GM23338 (cell line): Measurements from ENCODE around the gene STOM. TPM values are rescaled to one million over a fixed set of nuclear protein-coding genes. Genes with fewer than 3 reads are reported as not detected.

Source experiments
- ATAC-seq: fragments of 200-7000 bp; cut with Tn5 transposase; 3 replicates; pipeline ENCODE4 v1.9.1; 2020
- DNase-seq: peaks from one replicate; pipeline ENCODE4 v3.0.0-alpha.2; 2015; ENCODE audit warnings: low spot score
- H2AFZ ChIP-seq: fragments of 200-600 bp; sonication (generic); 2 replicates; pipeline ENCODE4 v1.8.0; 2016; ENCODE audit warnings: antibody characterized with exemption, mild to moderate bottlenecking, moderate library complexity
- H3F3A ChIP-seq: fragments of 200-600 bp; sonication (generic); replicated peaks from 2 replicates; pipeline ENCODE4 v1.8.0; 2017; ENCODE audit warnings: antibody characterized with exemption, mixed run types, low read depth
- H3K27ac ChIP-seq: fragments of 200-600 bp; sonication (generic); 2 replicates; pipeline ENCODE4 v1.6.1; 2016; ENCODE audit warnings: low read depth
- H3K27me3 ChIP-seq: fragments of 200-600 bp; sonication (generic); 2 replicates; pipeline ENCODE4 v1.8.0; 2016; ENCODE audit warnings: mild to moderate bottlenecking, mixed run types, moderate library complexity; ENCODE audit not compliant: insufficient read depth
- H3K36me3 ChIP-seq: fragments of 200-600 bp; sonication (generic); 2 replicates; pipeline ENCODE4 v1.8.0; 2016; ENCODE audit warnings: mild to moderate bottlenecking; ENCODE audit not compliant: insufficient read depth
- H3K4me1 ChIP-seq: fragments of 200-600 bp; sonication (generic); 2 replicates; pipeline ENCODE4 v1.8.0; 2016; ENCODE audit warnings: mild to moderate bottlenecking, moderate library complexity; ENCODE audit not compliant: insufficient read depth
- H3K4me2 ChIP-seq: fragments of 200-600 bp; sonication (generic); 2 replicates; pipeline ENCODE4 v1.7.1; 2017; ENCODE audit warnings: mixed run types
- H3K4me3 ChIP-seq: fragments of 200-600 bp; sonication (generic); 2 replicates; pipeline ENCODE4 v1.6.1; 2016; ENCODE audit warnings: mixed run types
- H3K79me2 ChIP-seq: fragments of 200-600 bp; sonication (generic); replicated peaks from 2 replicates; pipeline ENCODE4 v1.8.0; 2017; ENCODE audit warnings: mild to moderate bottlenecking; ENCODE audit not compliant: insufficient read depth
- H3K9me2 ChIP-seq: fragments of 200-600 bp; sonication (generic); 2 replicates; pipeline ENCODE4 v1.8.0; 2017; ENCODE audit not compliant: insufficient read depth
- H4K20me1 ChIP-seq: fragments of 200-600 bp; sonication (generic); replicated peaks from 2 replicates; pipeline ENCODE4 v1.8.0; 2017; ENCODE audit warnings: mild to moderate bottlenecking; ENCODE audit not compliant: insufficient read depth
- H3K27ac Mint-ChIP-seq: 2 replicates; pipeline ENCODE4 v1.8.0; 2020; ENCODE audit warnings: inconsistent platforms, mild to moderate bottlenecking, moderate library complexity, mixed read lengths
- H3K27me3 Mint-ChIP-seq: 3 replicates; pipeline ENCODE4 v1.8.0; 2022; ENCODE audit warnings: low read depth, mild to moderate bottlenecking, moderate library complexity, mixed read lengths, inconsistent platforms; ENCODE audit not compliant: insufficient read depth, poor library complexity
- H3K36me3 Mint-ChIP-seq: 3 replicates; pipeline ENCODE4 v1.8.0; 2021; ENCODE audit warnings: low read depth, mild to moderate bottlenecking, inconsistent platforms, moderate library complexity, mixed read lengths
- H3K4me1 Mint-ChIP-seq: 3 replicates; pipeline ENCODE4 v1.8.0; 2020; ENCODE audit warnings: mild to moderate bottlenecking, inconsistent platforms, mixed read lengths
- H3K4me3 Mint-ChIP-seq: 3 replicates; pipeline ENCODE4 v1.8.0; 2021; ENCODE audit warnings: moderate library complexity, mild to moderate bottlenecking, inconsistent platforms, mixed read lengths
- H3K9me3 Mint-ChIP-seq: 3 replicates; pipeline ENCODE4 v1.8.0; 2020; ENCODE audit warnings: moderate library complexity, mild to moderate bottlenecking, inconsistent platforms, mixed read lengths
- EZH2phosphoT487 ChIP-seq: fragments of 200-600 bp; sonication (generic); IDR thresholded peaks from one replicate; pipeline ENCODE4 v1.8.1; 2018; ENCODE audit warnings: antibody characterized with exemption; ENCODE audit not compliant: unreplicated experiment
- JUNB ChIP-seq: IDR thresholded peaks from one replicate; pipeline ENCODE4 v1.6.1; 2016; ENCODE audit warnings: antibody characterized with exemption; ENCODE audit not compliant: unreplicated experiment
- POLR2AphosphoS5 ChIP-seq: IDR thresholded peaks from 2 replicates; pipeline ENCODE4 v1.6.1; 2016; ENCODE audit warnings: antibody characterized with exemption, low read depth
- REST ChIP-seq: IDR thresholded peaks from one replicate; pipeline ENCODE4 v1.6.1; 2018; ENCODE audit warnings: antibody characterized with exemption; ENCODE audit not compliant: unreplicated experiment
- ZNF114 ChIP-seq: fragments of 250-450 bp; sonication (Bioruptor Pico); IDR thresholded peaks from 2 replicates; pipeline ENCODE4 v1.5.0; 2020; ENCODE audit warnings: mild to moderate bottlenecking, moderate library complexity
- ZNF462 ChIP-seq: fragments of 250-450 bp; sonication (Bioruptor Pico); IDR thresholded peaks from 2 replicates; pipeline ENCODE4 v1.5.0; 2020; ENCODE audit warnings: mild to moderate bottlenecking, moderate library complexity
- polyA plus RNA-seq: library from polyadenylated mRNA; unstranded; fragments of >200 nt; fragmentation: Nextera tagmentation; extraction: Ambion mirVana; gene quantifications from 2 replicates; pipeline ENCODE4 v1.2.1, GENCODE V29; 2016
- total RNA-seq: library from RNA; depleted of rRNA; stranded (reverse); fragments of >200 nt; shearing (Covaris generic); gene quantifications from 2 replicates; pipeline ENCODE4 v1.2.3, GENCODE V29; 2014

Gene STOM
- total and polyA plus RNA-seq, 2 experiments from 2014 or later: 29.4 to 51.1 TPM

GRCh38 chr9:121322037-121322736 is 47.9 kb downstream of the STOM start:
- H2AFZ ChIP-seq: no peak overlapping the region

GRCh38 chr9:121321016-121321503 is 49.0 kb downstream of the STOM start:
- Histone ChIP-seq H3K4me1 (no peaks in the 10 kb centered on the region; the same call in 1 of the 2 replicates), H2AFZ (no peak overlapping the region), H3K9me2 (no peaks in the 10 kb centered on the region), H3K36me3 (no peaks in the 10 kb centered on the region), H3K4me3 (no peak overlapping the region), H4K20me1 (no peaks in the 10 kb centered on the region), H3K4me2 (no peak overlapping the region), H3F3A (no peaks in the 10 kb centered on the region), H3K79me2 (no peaks in the 10 kb centered on the region), H3K27ac (no peak overlapping the region), H3K27me3 (no peaks in the 10 kb centered on the region)
- Mint-ChIP-seq H3K27ac (no peak overlapping the region), H3K4me1 (no peaks in the 10 kb centered on the region), H3K27me3 (peaks cover 2% of the 10 kb centered on the region), H3K36me3 (peaks cover 40% of the 10 kb centered on the region), H3K9me3 (no peaks in the 10 kb centered on the region; the same call in 2 of the 3 replicates), H3K4me3 (no peak overlapping the region)
- DNase-seq (no peak), ATAC-seq (no peak)
- TF ChIP-seq JUNB: no peak
- TF ChIP-seq EZH2phosphoT487: no peak
- TF ChIP-seq POLR2AphosphoS5: no peak
- TF ChIP-seq ZNF114 (CRISPR knock-in tag): no peak

More at GRCh38 chr9:121322037-121322736, 47.9 kb downstream of the STOM start:
- no peaks in the 10 kb centered on the region; the same call in 1 of the 2 replicates for H3K4me1 ChIP-seq
- no peaks in the 10 kb centered on the region for H3F3A ChIP-seq
- H3K27me3 Mint-ChIP-seq: peaks cover 2% of the 10 kb centered on the region
- H3K4me3 Mint-ChIP-seq: no peak overlapping the region
- H3K9me2 ChIP-seq: no peaks in the 10 kb centered on the region
- ATAC-seq (no peak), DNase-seq (no peak)
- H4K20me1 ChIP-seq: no peaks in the 10 kb centered on the region
- H3K4me2 ChIP-seq: no peak overlapping the region
- no peaks in the 10 kb centered on the region for H3K36me3 ChIP-seq
- no peak overlapping the region for H3K27ac ChIP-seq
- H3K4me1 Mint-ChIP-seq: no peaks in the 10 kb centered on the region
- H3K9me3 Mint-ChIP-seq: no peaks in the 10 kb centered on the region; the same call in 2 of the 3 replicates
- TF ChIP-seq REST: no peak
- H3K79me2 ChIP-seq: no peaks in the 10 kb centered on the region
- no peak overlapping the region for H3K27ac Mint-ChIP-seq
- peaks cover 34% of the 10 kb centered on the region for H3K36me3 Mint-ChIP-seq
- H3K4me3 ChIP-seq: no peak overlapping the region
- no peaks in the 10 kb centered on the region for H3K27me3 ChIP-seq

GRCh38 chr9:121319383-121319780 is 50.7 kb downstream of the STOM start:
- no peaks in the 10 kb centered on the region for H3K27me3 ChIP-seq
- H3K27ac ChIP-seq: no peak overlapping the region
- Mint-ChIP-seq H3K9me3 (no peaks in the 10 kb centered on the region; the same call in 2 of the 3 replicates), H3K4me3 (no peak overlapping the region), H3K27me3 (no peaks in the 10 kb centered on the region), H3K36me3 (peaks cover 35% of the 10 kb centered on the region), H3K4me1 (no peaks in the 10 kb centered on the region), H3K27ac (no peak overlapping the region)
- no peaks in the 10 kb centered on the region for H3F3A ChIP-seq
- H3K4me3 ChIP-seq: no peak overlapping the region
- ATAC-seq: no peak
- H2AFZ ChIP-seq: no peak overlapping the region
- H3K4me1 ChIP-seq: no peaks in the 10 kb centered on the region; the same call in 1 of the 2 replicates
- H4K20me1 ChIP-seq: no peaks in the 10 kb centered on the region
- DNase-seq: no peak
- no peaks in the 10 kb centered on the region for H3K9me2 ChIP-seq
- no peaks in the 10 kb centered on the region for H3K36me3 ChIP-seq
- no peak overlapping the region for H3K4me2 ChIP-seq
- no peaks in the 10 kb centered on the region for H3K79me2 ChIP-seq
- TF ChIP-seq ZNF462 (CRISPR knock-in tag): no peak
- TF ChIP-seq JUNB: no peak
